Left lobe of liver (tissue), 2 donors: Measurements from ENCODE around the gene MLYCD. TPM values are rescaled to one million over a fixed set of nuclear protein-coding genes. Genes with fewer than 3 reads are reported as not detected.
A peak's percentile ranks its signal among the peaks of the same experiment; 100 is the strongest.
"Not testable (repeated sequence)": the region's sequence is repeated elsewhere in the genome, so short reads cannot be mapped to it uniquely, and the experiment has no call there.

Experiments used
- ATAC-seq: fragments of 200-7000 bp; cut with Tn5 transposase; one replicate; pipeline ENCODE4 v1.9.1; 2020; ENCODE audit warnings: mild to moderate bottlenecking, moderate library complexity
- DNase-seq: peaks from one replicate; pipeline ENCODE4 v3.0.0-alpha.2; 2020; ENCODE audit warnings: low spot score
- total RNA-seq: library from RNA; stranded (reverse); gene quantifications from one replicate; pipeline ENCODE4 v1.2.1, GENCODE V29; 2021
- donor health status: DM: no; HTN: no; CAD: no; lungs with moderate emphysema.
- donor health status: DM: no; HTN: yes; CAD: no.

The MLYCD gene
- total RNA-seq, 1 donor from 2014 or later: 17.1 TPM

DNA sequence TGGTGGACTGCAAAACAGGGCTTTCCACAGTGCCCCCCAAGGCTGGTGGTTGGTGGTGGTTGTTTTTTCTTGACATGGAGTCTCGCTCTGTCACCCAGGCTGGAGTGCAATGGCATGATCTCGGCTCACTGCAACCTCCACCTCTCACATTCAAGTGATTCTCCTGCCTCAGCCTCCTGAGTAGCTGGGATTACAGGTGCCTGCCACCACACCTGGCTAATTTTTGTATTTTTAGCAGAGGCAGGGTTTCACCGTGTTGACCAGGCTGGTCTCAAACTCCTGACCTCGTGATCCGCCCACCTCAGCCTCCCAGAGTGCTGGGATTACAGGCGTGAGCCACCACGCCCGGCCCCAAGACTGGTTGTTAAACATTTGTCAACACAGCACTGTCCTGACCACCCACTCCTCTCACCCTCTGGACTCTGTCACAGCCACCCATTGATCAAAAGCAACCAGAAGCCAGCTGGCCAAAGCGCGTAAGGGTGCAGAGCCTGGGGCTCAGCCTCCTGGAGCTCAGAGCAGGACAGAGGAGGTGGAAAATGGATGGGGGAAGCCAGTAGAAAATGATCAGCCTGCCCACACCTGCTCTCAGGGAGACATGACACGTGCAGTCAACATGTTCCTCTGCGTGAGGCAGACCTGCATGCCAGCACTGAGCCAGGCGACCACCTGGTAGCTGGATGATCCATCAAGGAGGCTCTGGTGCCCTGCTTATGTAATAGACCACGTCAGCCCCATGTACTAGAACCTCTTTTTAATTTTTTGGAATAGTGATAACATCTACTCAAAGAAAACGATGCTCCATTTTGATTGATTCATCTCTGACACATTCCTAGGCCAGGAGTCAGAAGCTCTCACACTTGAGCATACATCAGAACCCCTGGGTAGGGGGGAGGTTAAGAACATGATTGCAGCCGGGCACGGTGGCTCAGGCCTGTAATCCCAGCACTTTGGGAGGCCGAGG is 39.3 kb downstream of the MLYCD start:
- ATAC-seq (peak; percentile 63), DNase-seq (peak; percentile 75)

DNA sequence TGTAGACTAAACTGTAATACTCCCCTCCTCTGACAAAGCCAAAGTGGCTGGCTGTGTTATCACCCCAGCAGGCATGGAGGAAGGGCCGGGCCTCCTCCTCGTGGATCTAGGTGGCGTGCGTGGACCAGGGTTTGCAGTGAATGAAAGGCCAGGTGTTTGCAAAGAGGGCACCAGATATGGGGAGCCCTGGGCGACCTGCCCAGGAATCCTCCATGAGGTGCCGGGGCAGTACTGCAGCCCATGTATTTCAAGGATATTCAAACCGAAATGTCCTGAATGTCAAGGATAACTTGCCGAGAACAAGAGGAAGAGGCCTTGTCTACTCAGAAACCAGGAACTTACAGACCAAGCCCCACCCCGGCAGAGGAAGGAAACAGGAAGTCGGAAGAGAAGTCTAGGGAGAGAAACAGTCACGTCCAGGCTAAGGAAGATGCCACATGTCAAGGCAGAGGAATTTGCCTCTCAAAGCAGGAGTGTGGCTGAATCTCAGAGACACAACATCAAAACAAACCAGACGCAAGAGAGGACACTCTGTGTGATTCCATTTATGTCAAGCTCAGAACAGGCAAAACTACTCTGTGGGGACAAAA is 40.4 kb downstream of the MLYCD start:
- ATAC-seq: no peak
- no peak for DNase-seq

- DNase-seq: no peak
- no peak for ATAC-seq
Observed at GRCh38 chr16:83940119-83940518, 41.2 kb downstream of the MLYCD start.

GRCh38 chr16:83940630-83941378 is 41.9 kb downstream of the MLYCD start:
- DNase-seq: no peak
- no peak for ATAC-seq

DNA sequence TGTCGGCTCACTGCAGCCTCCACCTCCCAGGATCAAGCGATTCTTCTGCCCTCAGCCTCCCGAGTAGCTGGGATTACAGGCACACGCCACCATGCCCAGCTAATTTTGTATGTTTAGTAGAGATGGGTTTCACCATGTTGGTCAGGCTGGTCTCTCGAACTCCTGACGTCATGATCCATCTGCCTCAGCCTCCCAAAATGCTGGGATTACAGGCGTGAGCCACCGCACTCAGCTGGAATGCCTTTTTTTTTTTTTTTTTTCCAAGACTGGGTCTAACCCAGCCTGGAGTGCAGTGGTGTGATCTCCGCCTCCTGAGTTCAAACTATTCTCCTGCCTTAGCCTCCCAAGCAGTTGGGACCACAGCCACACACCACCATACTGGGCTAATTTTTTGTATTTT is 42.6 kb downstream of the MLYCD start:
- not testable (repeated sequence) for DNase-seq, ATAC-seq

DNA sequence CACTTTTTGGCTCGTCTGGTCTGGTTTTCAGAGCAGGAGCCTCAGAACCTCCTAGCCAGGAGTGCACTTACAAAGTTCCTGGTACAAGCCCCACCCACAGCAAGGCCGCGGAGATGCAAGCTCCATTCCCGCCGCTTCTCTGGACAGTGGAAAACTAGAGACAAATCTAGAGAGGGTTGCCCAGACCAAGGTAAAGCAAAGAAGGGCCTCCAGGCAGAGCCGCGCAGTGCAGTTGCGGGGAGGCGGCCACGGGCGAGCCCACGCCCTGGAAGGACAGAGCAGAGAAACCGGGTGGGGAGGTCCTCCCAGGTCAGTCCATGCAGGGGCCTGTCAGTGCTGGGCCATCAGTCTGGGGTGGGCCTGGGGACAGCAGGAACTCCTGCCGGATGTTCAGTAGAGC is 43.2 kb downstream of the MLYCD start:
- no peak for ATAC-seq
- no peak for DNase-seq

- ATAC-seq (peak; percentile 67), DNase-seq (peak; percentile 88)
Observed at GRCh38 chr16:83942815-83943515, 44.0 kb downstream of the MLYCD start.

- DNase-seq (no peak), ATAC-seq (peak; percentile 34)
Observed at GRCh38 chr16:83943516-83944050, 44.7 kb downstream of the MLYCD start.

DNA sequence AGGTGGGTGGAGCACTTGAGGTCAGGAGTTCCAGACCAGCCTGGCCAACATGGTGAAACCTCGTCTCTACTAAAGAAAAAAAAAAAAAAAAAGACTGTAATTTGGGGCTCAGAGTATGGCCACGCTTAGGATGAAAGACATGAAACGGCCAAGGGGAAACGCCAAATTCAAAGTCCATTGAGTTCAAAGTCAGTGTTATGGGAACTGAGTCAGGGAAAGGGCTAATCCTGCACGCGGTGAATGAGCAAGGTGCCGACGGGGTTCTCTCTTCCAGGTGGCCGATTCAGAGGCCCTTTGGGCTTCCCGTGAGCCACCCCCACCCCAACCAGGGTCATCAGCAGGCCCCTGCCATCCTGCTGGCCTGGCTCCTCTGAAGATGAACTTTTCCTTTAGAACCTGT is 46.7 kb downstream of the MLYCD start:
- DNase-seq (no peak), ATAC-seq (no peak)

DNA sequence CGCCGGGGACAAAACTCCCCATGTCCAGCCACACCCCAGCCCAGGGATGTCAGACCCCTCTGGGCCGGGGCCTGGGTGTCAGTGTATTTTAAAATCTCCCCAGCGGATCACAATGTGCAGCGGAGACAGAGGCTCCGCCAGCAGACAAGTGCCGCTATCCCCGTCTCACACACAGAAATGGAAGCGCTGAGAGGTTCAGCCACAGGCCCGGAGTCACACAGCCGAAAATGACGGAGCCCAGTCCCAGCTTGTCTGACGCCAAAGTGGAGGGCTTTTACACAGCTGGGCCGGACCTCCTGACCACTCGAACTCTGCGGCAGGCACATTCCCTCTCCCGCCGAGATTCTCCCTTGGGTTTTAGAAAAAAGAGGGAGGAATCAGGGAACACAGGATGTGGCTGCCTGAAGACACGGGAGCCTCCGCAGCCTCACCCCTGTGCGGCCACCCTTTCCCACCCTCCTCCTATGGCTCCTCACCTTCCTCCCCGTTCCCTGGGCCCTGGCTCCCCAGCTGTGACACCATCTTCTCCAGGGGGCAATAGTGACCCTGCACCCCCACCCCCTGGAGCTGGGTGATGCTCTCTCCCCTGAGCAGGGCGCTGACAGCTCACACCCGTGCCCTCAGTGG is 47.4 kb downstream of the MLYCD start:
- no peak for DNase-seq

DNA sequence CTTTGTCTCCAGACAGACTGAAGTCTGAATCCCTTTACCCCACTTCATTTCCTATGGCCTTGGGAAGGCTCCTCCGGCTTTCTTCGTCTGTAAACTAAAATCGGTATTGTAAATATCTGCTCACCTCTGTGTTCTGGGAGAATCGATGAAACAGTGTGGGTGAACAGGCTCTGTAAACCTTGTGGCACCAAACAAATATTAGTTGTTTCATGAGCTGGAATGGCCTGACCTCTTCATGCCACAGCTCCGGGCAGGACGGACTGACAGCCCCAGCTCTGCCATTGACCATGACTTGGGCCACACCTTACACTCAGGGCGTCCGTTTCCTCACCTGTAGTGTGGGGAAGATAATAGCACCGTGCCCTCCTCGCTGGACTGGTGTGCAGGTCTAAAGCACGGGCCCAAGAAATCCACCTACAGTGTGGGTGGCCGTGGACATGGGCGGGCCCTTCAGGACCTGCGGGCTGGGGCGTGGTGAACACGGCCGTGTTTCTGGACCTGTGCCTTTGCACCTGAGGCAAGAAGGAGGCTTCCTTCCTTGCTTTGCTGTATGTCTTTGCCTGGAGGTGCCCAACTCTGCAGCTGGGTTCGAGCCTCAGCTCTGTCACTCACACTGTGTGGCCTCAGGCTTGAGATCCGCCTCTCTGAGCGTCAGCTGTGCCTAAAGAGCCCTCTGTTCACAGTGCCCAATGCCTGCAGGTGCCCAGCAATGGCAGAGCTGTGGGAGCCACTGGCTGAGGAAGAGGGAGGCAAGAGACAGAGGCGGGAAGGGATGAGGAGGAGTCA is 48.1 kb downstream of the MLYCD start:
- ATAC-seq (peak; percentile 56), DNase-seq (peak; percentile 69)

More for the DNA sequence above, 47.4 kb downstream of the MLYCD start:
- ATAC-seq: peak; percentile 5

- peak; percentile 85 for DNase-seq
- ATAC-seq: peak; percentile 56
Observed at GRCh38 chr16:83947642-83948234, 48.8 kb downstream of the MLYCD start.

GRCh38 chr16:83948914-83949723 is 50.2 kb downstream of the MLYCD start:
- ATAC-seq: no peak
- DNase-seq: no peak

- no peak for DNase-seq
- no peak for ATAC-seq
Observed at GRCh38 chr16:83949724-83950001, 50.7 kb downstream of the MLYCD start.

GRCh38 chr16:83950862-83951399 is 52.0 kb downstream of the MLYCD start:
- not testable (repeated sequence) for DNase-seq, ATAC-seq

DNA sequence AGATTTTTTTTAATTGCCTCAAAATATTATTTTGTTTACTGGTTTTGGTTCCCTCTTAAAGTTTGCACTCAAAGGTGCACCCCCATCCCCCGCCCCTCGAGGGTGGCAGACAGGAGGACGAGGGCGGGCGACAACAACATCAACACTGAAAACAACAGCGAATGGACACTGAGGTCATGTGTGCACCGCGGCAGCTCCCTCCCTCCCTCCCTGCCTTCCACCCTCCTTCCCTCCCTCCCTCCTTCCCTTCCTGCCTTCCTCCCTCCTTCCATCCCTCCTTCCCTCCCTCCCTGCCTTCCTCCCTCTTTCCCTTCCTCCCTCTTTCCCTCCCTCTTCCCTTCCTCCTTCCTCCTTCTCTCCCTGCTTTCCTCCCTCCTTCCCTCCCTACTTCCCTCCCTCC is 52.6 kb downstream of the MLYCD start:
- DNase-seq: no peak
- no peak for ATAC-seq

- DNase-seq: peak; percentile 82
- peak; percentile 53 for ATAC-seq
Observed at GRCh38 chr16:83952587-83952939, 53.6 kb downstream of the MLYCD start.
